K562 (cell line): ENCODE measurements around the gene CDCP1. TPM values are rescaled to one million over a fixed set of nuclear protein-coding genes. Genes with fewer than 3 reads are reported as not detected.

Source experiments
- ARID2 ChIP-seq: fragments of 450-650 bp; IDR thresholded peaks from 2 replicates; pipeline ENCODE4 v1.6.1; 2017; ENCODE audit warnings: antibody characterized with exemption, mild to moderate bottlenecking
- BHLHE40 ChIP-seq: IDR thresholded peaks from 2 replicates; pipeline ENCODE4 v1.6.1; 2011; ENCODE audit warnings: low read length, improper control_type of control experiment
- E2F6 ChIP-seq, 2 experiments: IDR thresholded peaks; 2 replicates each; pipeline ENCODE4 v1.6.1; 2011; ENCODE audit warnings: borderline replicate concordance in 1 of 2, control low read depth in 1 of 2, low read depth in 1 of 2, low read length in 1 of 2, mild to moderate bottlenecking in 1 of 2, mixed read lengths in 1 of 2, moderate library complexity in 1 of 2; ENCODE audit not compliant: insufficient read depth in 1 of 2, insufficient read length in 1 of 2, poor library complexity in 1 of 2, severe bottlenecking in 1 of 2; ENCODE audit errors: extremely low read depth in 1 of 2
- HINFP ChIP-seq: fragments of 450-650 bp; conservative IDR thresholded peaks from 2 replicates; pipeline ENCODE4 v1.6.1; 2016; ENCODE audit warnings: missing genetic modification characterization, low read depth, mild to moderate bottlenecking, control low read depth, missing compliant biosample characterization
- L3MBTL2 ChIP-seq: fragments of 450-650 bp; IDR thresholded peaks from 2 replicates; pipeline ENCODE4 v1.6.1; 2016; ENCODE audit warnings: mild to moderate bottlenecking, moderate library complexity
- MNT ChIP-seq, 2 experiments: fragments of 450-650 bp; conservative IDR thresholded peaks; 2 replicates each; pipeline ENCODE4 v1.6.1; 2017; ENCODE audit warnings: mild to moderate bottlenecking in 2 of 2, moderate library complexity in 2 of 2
- NFRKB ChIP-seq: fragments of 450-650 bp; IDR thresholded peaks from 2 replicates; pipeline ENCODE4 v1.6.1; 2016; ENCODE audit warnings: low read depth
- PBX2 ChIP-seq, 2 experiments: IDR thresholded peaks in 1 of 2; conservative IDR thresholded peaks in 1 of 2; 2 replicates each; pipeline ENCODE4 v1.6.1; 2016; ENCODE audit warnings: low read depth in 2 of 2, mild to moderate bottlenecking in 1 of 2, missing compliant biosample characterization in 1 of 2, missing genetic modification characterization in 1 of 2, moderate library complexity in 1 of 2
- PRMT5 ChIP-seq: sonication (generic); formaldehyde crosslinking; IDR thresholded peaks from 2 replicates; pipeline ENCODE4 v1.5.0; 2020; ENCODE audit warnings: missing genetic modification reagents
- PTRF ChIP-seq: fragments of 450-650 bp; IDR thresholded peaks from 2 replicates; pipeline ENCODE4 v1.6.1; 2016; ENCODE audit warnings: mild to moderate bottlenecking, missing genetic modification characterization, missing compliant biosample characterization
- RBM39 ChIP-seq: fragments of 200-400 bp; formaldehyde crosslinking; optimal IDR thresholded peaks from 2 replicates; pipeline ENCODE3; 2018; ENCODE audit warnings: low read depth, low read length
- VEZF1 ChIP-seq: fragments of 200-800 bp; sonication (Bioruptor generic); IDR thresholded peaks from 2 replicates; pipeline ENCODE4 v1.6.1; 2017; ENCODE audit warnings: missing genetic modification characterization, missing compliant biosample characterization
- ZBTB12 ChIP-seq: fragments of 250-450 bp; sonication (Bioruptor Pico); IDR thresholded peaks from 2 replicates; pipeline ENCODE4 v1.4.0; 2020
- ZBTB8A ChIP-seq: fragments of 450-650 bp; IDR thresholded peaks from 2 replicates; pipeline ENCODE4 v1.6.1; 2018; ENCODE audit warnings: mild to moderate bottlenecking, moderate library complexity; ENCODE audit not compliant: partially characterized antibody
- ZNF23 ChIP-seq: fragments of 250-450 bp; sonication (Bioruptor Pico); IDR thresholded peaks from 2 replicates; pipeline ENCODE4 v1.4.0; 2020; ENCODE audit warnings: mild to moderate bottlenecking
- polyA plus RNA-seq, 8 experiments: library from polyadenylated mRNA; depleted of rRNA in 4 of 8; stranded (reverse) in 5 of 8; unstranded in 3 of 8; fragments of >200 nt; fragmentation: Nextera tagmentation in 2 of 8; fragmentation: Illumina TruSeq in 1 of 8; extraction: Ambion mirVana in 2 of 8; extraction: Trizol in 1 of 8; gene quantifications; 2 replicates each; pipeline versions ENCODE4 v1.2.1 to v1.2.3, GENCODE V29; 2011 to 2014; ENCODE audit warnings: inconsistent platforms in 1 of 8, missing spikeins in 1 of 8
- total RNA-seq, 7 experiments: library from RNA; depleted of rRNA in 6 of 7; stranded (reverse); fragments of >200 nt in 6 of 7; fragmentation: Illumina TruSeq in 2 of 7; extraction: Trizol in 2 of 7; gene quantifications; 2 replicates each; pipeline versions ENCODE4 v1.2.1 to v1.2.3, GENCODE V29; 2011 to 2021; ENCODE audit warnings: low replicate concordance in 1 of 7

The CDCP1 gene
- total and polyA plus RNA-seq, 9 of the 15 experiments (the other 6 are each of a cell fraction or from before 2014, with no cell fraction given) = 3.9 to 16.4 (median 5.2) TPM

- TF ChIP-seq E2F6 (IDR thresholded peaks at IDR 0.05; ENCODE audit: borderline replicate concordance in 1 of 2, extremely low read depth in 1 of 2, insufficient read depth in 1 of 2, insufficient read length in 1 of 2, low read depth in 1 of 2, low read length in 1 of 2, poor library complexity in 1 of 2, severe bottlenecking in 1 of 2) (peak in 1 of 2 experiments; percentile 22), PTRF (tag) (no peak), RBM39 (no peak), ZNF23 (CRISPR knock-in tag) (no peak), ZBTB8A (no peak), VEZF1 (CRISPR knock-in tag) (peak; percentile 29; the same call in 1 of the 2 replicates), L3MBTL2 (peak; percentile 66), ARID2 (no peak), HINFP (tag) (peak; percentile 75), PBX2 (CRISPR knock-in tag; IDR thresholded peaks at IDR 0.05; ENCODE audit: low read depth) (no peak), PBX2 (tag; conservative IDR thresholded peaks at IDR 0.05; ENCODE audit: low read depth) (0 out of 2 replicates have a peak, but pooled peaks have one; percentile 6), NFRKB (peak; percentile 35; the same call in 1 of the 2 replicates), ZBTB12 (CRISPR knock-in tag) (peak; percentile 33; the same call in 1 of the 2 replicates), BHLHE40 (0 out of 2 replicates have a peak, but pooled peaks have one; percentile 29), PRMT5 (CRISPR knock-in tag) (no peak), MNT (conservative IDR thresholded peaks at IDR 0.05) (peak in 1 of 2 experiments; percentile 56; a peak in 2 of 4 replicates)
Measured at GRCh38 chr3:45075821-45076625, 70.2 kb downstream of the CDCP1 start (continued).
